ENCODE results near the gene TAMM41.
"Not testable (repeated sequence)": the region's sequence is repeated elsewhere in the genome, so short reads cannot be mapped to it uniquely, and the experiment has no call there.

The TAMM41 gene

DNA sequence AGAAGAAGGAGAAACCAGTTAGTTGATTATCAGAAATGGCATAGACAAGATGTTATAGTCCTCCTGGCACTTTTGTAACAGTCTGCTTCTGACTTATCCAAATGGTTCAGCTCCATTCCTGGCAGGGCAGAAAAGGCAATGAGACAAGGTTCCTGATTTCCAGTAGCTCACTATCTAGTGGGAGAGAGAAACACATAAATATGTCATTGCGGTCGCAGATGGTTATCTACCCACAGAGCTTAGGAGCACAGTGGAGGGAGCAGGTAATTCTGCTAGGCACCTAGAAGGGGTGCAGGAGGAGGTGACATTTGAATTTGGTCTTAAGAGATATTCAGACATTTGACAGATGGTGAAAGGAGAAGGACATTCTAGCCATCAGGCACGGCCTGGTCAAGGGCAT lies 78.1 kb downstream of the TAMM41 start:
- no peak for DNase-seq (ENCODE audit: low read depth)

DNA sequence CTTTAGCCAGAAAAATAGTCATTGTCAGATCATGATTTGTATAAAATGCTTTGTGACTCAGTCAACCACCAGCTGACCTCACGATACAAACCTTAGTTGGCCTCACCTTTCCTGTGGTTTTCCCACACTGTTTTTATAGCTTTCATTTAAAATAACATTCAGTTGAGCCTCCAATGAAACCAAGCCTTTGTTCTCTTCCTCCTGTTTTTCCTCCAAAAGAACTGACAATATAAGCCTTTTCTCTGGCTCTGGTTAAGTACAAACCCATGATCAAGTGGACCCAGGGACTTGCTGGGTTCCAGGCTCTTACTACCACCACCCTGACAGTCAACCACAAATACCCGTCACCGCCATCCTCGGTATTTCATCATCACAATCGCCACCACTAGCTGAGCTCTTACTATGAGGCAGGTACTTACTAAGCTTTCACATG lies 81.7 kb downstream of the TAMM41 start:
- no peak for DNase-seq (ENCODE audit: low read depth)

DNA sequence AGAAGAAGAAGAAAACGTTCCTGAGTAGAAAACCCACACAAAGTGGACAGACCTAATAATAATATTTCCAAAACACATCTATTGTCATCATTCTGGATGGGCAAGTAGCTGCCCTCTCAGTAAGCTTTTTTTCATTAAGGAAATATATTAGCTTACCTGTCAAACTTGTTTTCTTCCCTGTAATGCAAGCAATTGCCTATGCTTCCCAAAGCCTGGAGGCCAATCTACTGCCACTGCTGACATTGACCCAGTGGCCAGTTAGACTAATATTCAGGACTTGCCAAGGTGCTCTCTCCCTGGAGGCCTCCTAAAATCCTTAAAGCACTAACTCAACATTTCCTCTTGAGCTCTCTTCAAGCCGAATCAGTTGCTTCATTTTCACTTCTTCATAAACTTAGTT lies 86.7 kb downstream of the TAMM41 start:
- no peak for DNase-seq (ENCODE audit: low read depth)

DNA sequence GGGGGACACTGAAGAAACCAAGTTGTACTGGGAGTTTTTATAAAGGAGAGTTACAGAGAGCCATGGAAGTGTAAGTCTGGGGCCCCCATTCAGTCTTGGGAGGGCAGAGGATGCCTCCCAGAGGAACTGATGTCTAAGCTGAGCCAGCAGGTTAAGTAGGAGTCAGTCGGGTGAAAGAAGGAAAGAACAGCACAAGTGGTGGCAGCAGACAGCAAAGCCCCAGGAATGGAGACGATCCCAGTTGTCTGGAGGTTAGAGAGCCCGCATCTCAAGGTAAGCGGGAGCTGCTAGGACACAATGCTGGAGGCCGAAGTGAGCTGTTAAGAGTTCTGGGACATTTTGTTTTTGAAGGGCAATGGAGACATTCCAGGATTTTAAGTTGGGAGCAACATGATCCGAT lies 88.8 kb downstream of the TAMM41 start:
- no peak for DNase-seq (ENCODE audit: low read depth)

DNA sequence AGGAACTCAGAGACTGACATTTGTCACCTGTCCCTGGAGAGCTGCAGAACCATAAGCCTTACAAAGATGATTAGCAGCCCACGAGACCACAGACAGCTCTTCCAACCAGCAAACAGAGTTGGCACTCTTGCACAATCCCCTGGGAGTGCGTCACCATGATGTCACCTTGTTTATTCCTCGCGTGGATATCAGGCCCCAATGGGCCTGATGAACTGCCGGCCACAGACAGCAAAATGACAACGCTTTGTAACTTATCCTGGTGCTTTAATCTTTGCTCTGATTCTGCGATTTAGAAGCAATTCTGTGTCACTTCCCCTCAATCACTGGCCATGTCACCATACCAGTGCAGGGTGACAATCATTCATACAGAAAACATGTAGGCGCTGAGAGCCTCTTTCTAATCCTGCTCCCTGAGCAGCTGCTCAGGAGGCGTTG lies 89.2 kb downstream of the TAMM41 start:
- no peak for DNase-seq (ENCODE audit: low read depth)

DNA sequence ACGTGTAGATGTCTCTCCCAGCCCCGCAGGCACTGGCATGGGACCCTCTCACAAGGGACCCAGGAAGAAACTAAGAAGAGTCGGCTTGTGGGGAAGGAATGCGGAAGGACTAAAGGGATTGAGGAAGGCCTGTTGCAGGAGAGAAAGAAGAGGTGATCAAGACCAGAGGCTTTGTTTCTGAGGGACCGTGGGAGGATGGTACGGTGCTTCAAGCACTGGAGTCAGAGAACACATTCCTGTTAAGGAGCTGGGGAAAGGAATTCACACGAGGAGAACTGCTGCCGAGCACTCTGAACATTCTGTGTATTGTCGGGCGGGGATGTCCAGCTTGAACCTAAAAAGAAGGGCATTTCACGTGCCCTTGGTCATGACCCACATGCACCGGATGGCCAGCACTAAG lies 91.4 kb downstream of the TAMM41 start:
- no peak for DNase-seq (ENCODE audit: low read depth)

DNA sequence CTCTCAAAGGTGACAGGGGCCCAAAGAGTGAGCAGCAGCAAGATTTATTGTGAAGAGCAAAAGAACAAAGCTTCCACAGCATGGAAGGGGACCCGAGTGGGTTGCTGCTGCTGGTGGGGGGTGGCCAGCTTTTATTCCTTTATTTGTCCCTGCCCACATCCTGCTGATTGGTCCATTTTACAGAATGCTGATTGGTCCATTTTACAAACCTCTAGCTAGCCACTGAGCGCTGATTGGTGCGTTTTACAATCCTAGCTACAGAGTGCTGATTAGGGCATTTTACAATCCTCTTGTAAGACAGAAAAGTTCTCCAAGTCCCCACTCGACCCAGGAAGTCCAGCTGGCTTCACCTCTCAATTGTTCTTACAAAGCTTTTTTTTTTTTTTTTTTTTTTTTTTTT lies 94.4 kb downstream of the TAMM41 start:
- not testable (repeated sequence) for DNase-seq (ENCODE audit: low read depth)

DNA sequence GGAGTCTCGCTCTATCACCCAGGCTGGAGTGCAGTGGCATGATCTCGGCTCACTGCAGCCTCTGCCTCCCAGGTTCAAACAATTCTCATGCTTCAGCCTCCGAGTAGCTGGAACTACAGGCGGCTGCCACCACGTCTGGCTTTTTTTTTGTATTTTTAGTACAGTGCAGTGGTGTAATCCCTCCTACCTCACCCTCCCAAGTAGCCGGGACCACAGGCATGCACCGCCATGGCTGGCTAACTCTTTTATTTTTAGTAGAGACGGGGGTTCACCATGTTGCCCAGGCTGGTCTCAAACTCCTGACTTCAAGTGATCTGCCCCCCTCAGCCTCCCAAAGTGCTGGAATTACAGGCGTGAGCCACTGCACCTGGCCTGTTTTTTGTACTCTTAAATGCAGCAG lies 98.4 kb downstream of the TAMM41 start:
- not testable (repeated sequence) for DNase-seq (ENCODE audit: low read depth)
